Thymus (tissue), 11 donors: ENCODE results near the gene FANCI. TPM values are rescaled to one million over a fixed set of nuclear protein-coding genes. Genes with fewer than 3 reads are reported as not detected.

Experiments used
- DNase-seq, 9 donors: peaks; one replicate each; pipeline ENCODE4 v3.0.0-alpha.2; 2013; ENCODE audit warnings: low spot score in 9 of 9, low read depth in 6 of 9, missing footprints in 1 of 9
- H3K27ac ChIP-seq, 2 donors: one replicate each; pipeline ENCODE4 v1.5.1; 2013; ENCODE audit warnings: control low read depth in 1 of 2, low read depth in 1 of 2, low read length in 1 of 2, mild to moderate bottlenecking in 1 of 2, moderate library complexity in 1 of 2
- H3K27me3 ChIP-seq, 2 donors: one replicate each; pipeline ENCODE4 v1.5.1; 2013; ENCODE audit warnings: low read length in 1 of 2; ENCODE audit not compliant: control insufficient read depth in 2 of 2, insufficient read depth in 1 of 2
- H3K36me3 ChIP-seq, 2 donors: one replicate each; pipeline ENCODE4 v1.5.1; 2013; ENCODE audit warnings: low read length in 1 of 2, mild to moderate bottlenecking in 1 of 2, moderate library complexity in 1 of 2; ENCODE audit not compliant: control insufficient read depth in 2 of 2, insufficient read depth in 2 of 2
- H3K4me1 ChIP-seq, 2 donors: one replicate each; pipeline ENCODE4 v1.5.1; 2013; ENCODE audit warnings: low read length in 2 of 2; ENCODE audit not compliant: control insufficient read depth in 2 of 2, insufficient read depth in 2 of 2
- H3K4me3 ChIP-seq, 2 donors: one replicate each; pipeline ENCODE4 v1.5.1; 2013; ENCODE audit warnings: low read length in 2 of 2, control low read depth in 1 of 2, mild to moderate bottlenecking in 1 of 2
- H3K9me3 ChIP-seq, 2 donors: one replicate each; pipeline ENCODE4 v1.5.1; 2013; ENCODE audit warnings: low read length in 1 of 2, mild to moderate bottlenecking in 1 of 2; ENCODE audit not compliant: control insufficient read depth in 2 of 2, insufficient read depth in 1 of 2
- WGBS: extraction: QIAGEN DNeasy Blood & Tissue Kit; methylation state at CpG from one replicate; pipeline ENCODE4 v1.1.7; 2013; 5-methylcytosine and 5-hydroxymethylcytosine counted together
- polyA plus RNA-seq: library from polyadenylated mRNA; stranded (reverse); fragments of 200-250 nt; gene quantifications from one replicate; pipeline ENCODE4 v1.2.3, GENCODE V29; 2013
- total RNA-seq: library from RNA; stranded (reverse); fragments of 120-200 nt; gene quantifications from one replicate; pipeline ENCODE4 v1.2.4, GENCODE V29; 2013
- donor health status: healthy.

The FANCI gene
- total and polyA plus RNA-seq, 2 donors: 6.8 to 55.1 TPM

GRCh38 chr15:89358755-89359439 lies 115.1 kb downstream of the FANCI start:
- Histone ChIP-seq H3K4me1 (peaks cover 3 to 6% of the 10 kb centered on the region in 2 donors), H3K9me3 (peaks cover 0 to 3% of the 10 kb centered on the region in 2 donors), H3K27ac (no peak overlapping the region), H3K27me3 (peaks cover 63 to 100% of the 10 kb centered on the region in 2 donors), H3K4me3 (peak overlapping the region; percentile 25 to 46), H3K36me3 (no peaks in the 10 kb centered on the region)
- peak; percentile 65 to 92 (median 80) for DNase-seq
- WGBS: 4% methylated on average over 68 of the region's 68 CpGs

DNA sequence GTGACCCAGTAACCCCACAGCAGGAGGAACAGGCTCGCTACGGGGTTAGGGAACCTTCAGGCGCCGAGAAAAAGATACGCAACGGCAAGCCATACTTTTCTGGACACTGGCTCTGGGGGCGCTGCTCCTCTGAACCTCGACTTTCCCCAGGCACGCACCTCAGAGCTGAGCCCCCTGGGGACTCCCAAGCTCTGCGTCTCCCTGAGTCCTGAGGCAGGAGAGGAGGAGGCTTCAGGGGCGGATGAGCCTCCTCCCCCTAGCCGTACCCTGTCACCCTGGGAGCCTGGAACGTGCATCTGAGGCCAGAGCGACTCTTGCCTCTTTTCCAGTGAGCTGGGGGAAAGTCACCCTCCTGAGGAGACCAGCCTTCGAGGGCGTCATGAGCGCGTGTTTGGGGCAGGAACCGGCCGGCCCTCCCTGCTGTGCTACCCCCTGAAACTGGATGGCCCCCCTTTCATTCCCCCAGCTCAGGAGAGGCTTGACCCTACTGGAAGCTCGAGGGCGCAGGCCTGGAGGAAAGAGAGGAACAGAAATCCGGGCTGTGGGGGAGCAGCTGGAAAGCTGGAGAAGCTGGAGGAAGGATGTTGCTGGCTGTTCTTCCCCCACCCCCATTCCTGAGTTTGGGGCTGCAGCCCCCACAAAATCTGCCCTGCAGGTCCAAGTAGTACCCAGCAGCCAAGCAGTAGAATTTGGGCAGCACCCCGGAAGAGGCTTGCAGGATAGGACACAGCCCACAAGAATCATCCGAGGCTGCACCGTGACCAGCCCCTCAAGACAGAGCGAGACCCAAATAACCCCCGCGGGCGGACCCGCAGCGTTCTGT lies 115.9 kb downstream of the FANCI start:
- Histone ChIP-seq H3K9me3 (peaks cover 0 to 3% of the 10 kb centered on the region in 2 donors), H3K4me1 (peaks cover 3 to 6% of the 10 kb centered on the region in 2 donors), H3K27me3 (peaks cover 70 to 100% of the 10 kb centered on the region in 2 donors), H3K36me3 (no peaks in the 10 kb centered on the region), H3K4me3 (peak overlapping the region in 1 of 2 donors; percentile 46), H3K27ac (no peak overlapping the region)
- DNase-seq: no peak
- WGBS: 16% methylated on average over 32 of the region's 32 CpGs

GRCh38 chr15:89360294-89360971 lies 116.7 kb downstream of the FANCI start:
- DNase-seq: no peak
- H3K36me3 ChIP-seq: no peaks in the 10 kb centered on the region
- H3K9me3 ChIP-seq: peaks cover 0 to 3% of the 10 kb centered on the region in 2 donors
- 9% methylated on average over 31 of the region's 31 CpGs for WGBS
- peaks cover 77 to 100% of the 10 kb centered on the region in 2 donors for H3K27me3 ChIP-seq
- H3K4me3 ChIP-seq: no peak overlapping the region
- peaks cover 3 to 6% of the 10 kb centered on the region in 2 donors for H3K4me1 ChIP-seq
- no peak overlapping the region for H3K27ac ChIP-seq

DNA sequence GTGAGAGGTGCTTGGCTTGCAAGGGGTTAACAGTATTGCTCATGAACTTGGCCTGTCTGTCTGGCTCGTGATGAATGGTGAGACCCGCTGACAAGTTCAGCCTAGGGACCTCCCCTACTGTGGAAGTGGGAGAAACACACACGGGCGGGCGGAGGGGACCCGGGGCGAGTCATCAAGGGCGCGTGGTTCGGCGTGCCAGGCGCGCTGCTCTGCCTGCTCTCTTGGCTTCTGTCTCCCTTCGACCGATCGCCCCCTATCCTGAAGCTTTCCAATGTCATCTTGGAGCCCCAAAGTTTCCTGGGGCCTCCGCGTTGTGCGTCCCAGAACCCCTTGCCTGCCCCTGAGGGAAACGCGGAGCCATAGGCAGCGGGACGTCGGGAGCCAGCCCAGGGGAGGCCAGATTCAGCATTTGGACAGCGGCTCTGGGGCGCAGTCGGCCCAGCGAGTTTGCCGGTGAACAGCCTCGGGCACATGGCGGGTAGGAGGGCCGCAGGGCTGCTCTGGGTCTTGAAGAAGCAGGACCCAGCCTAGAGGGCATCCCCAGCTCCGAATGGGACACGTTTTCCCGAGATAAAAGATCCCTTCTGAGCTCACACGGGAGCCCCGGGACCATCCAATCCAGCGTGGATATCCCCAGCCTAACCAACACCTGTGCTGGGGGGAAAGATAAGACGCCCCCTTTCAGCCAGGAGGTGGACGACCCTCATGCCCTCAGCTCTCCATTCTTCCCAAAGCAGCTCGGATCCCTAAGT lies 117.8 kb downstream of the FANCI start:
- peak in 7 of 9 donors; percentile 26 to 76 (median 64) for DNase-seq
- H3K9me3 ChIP-seq: peaks cover 0 to 3% of the 10 kb centered on the region in 2 donors
- peaks cover 88 to 100% of the 10 kb centered on the region in 2 donors for H3K27me3 ChIP-seq
- peaks cover 3 to 6% of the 10 kb centered on the region in 2 donors for H3K4me1 ChIP-seq
- WGBS: 15% methylated on average over 41 of the region's 41 CpGs
- H3K4me3 ChIP-seq: no peak overlapping the region
- no peaks in the 10 kb centered on the region for H3K36me3 ChIP-seq
- no peak overlapping the region for H3K27ac ChIP-seq

DNA sequence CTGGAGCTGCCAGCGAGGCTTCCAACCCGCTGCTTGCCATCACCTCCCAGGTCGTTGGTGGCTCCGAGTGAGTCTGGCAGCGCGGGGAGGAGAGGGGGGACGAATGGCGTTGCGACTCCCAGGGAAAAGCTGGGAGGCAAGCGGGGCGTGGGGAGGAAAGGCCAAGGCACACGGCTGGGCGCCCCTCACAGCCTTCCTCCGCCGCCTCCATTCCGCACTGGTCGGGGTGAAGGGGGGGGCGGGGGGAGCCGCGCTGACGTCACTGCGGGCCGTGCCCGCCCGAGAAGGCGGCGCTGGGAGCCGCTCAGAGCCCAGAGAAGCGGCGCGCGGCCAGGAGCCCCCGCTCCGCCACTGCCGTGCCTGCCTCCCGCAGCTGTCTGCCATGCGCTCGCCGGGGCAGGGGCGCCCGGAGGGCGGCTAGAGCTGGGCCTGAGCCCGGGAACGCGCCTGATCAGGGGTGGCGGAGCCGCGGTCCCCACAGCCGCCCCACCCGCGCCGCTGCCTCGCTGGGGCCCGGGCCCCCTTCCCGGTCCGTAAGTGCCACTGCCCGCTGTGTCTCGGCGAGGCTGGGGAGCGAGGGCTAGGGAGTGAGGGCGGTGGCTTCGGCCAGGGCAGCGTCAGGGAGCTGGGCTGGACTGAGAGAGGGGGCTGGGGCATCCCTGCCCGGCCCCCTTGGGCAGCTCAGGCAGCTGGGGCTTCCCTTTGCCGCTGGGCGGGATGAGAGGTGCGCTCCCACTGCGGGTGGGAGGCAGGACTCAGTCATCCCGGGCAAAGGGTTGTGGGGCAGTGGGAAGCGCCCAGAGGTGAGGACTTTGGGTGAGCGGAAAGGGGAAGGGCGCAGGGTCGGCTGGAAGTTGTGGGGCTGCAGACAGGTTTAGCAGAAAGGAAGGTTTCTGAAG lies 118.7 kb downstream of the FANCI start:
- H3K4me3 ChIP-seq: peak overlapping the region in 1 of 2 donors; percentile 13
- no peak overlapping the region for H3K27ac ChIP-seq
- peaks cover 3 to 6% of the 10 kb centered on the region in 2 donors for H3K4me1 ChIP-seq
- peaks cover 94 to 100% of the 10 kb centered on the region in 2 donors for H3K27me3 ChIP-seq
- no peaks in the 10 kb centered on the region for H3K36me3 ChIP-seq
- no peak for DNase-seq
- WGBS: 5% methylated on average over 73 of the region's 73 CpGs
- H3K9me3 ChIP-seq: peaks cover 0 to 3% of the 10 kb centered on the region in 2 donors

DNA sequence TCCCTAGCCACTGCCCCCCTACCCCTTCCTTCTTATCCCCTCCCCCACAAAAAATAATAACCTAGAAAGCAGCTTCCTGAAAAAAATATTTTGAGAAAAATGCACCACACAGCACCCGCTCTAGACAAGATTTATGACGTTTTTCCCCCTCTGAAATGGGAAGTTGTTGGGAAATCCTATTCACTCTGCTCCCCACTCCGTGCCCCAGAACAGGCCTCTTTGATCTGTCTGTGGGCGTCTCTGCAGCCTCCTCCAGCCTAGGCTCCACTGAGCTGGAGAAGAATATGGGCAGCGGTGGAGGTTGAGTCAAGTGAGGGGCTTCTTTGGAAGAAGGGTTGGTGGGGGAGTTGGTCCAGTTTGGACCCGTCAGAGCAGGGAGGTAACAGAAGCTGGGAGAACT lies 119.4 kb downstream of the FANCI start:
- Histone ChIP-seq H3K9me3 (peaks cover 0 to 3% of the 10 kb centered on the region in 2 donors), H3K4me1 (peaks cover 3 to 6% of the 10 kb centered on the region in 2 donors), H3K4me3 (no peak overlapping the region), H3K27ac (no peak overlapping the region), H3K27me3 (peaks cover 94 to 100% of the 10 kb centered on the region in 2 donors), H3K36me3 (no peaks in the 10 kb centered on the region)
- DNase-seq: no peak
- 6% methylated on average over 6 of the region's 6 CpGs for WGBS

- Histone ChIP-seq H3K36me3 (no peaks in the 10 kb centered on the region), H3K27me3 (peaks cover 97 to 100% of the 10 kb centered on the region in 2 donors), H3K4me3 (no peak overlapping the region), H3K27ac (no peak overlapping the region), H3K9me3 (peaks cover 0 to 3% of the 10 kb centered on the region in 2 donors), H3K4me1 (peaks cover 3 to 6% of the 10 kb centered on the region in 2 donors)
- whole genome bisulfite sequencing: 43% methylated on average over 4 of the region's 4 CpGs
- no peak for DNase-seq
Observed at GRCh38 chr15:89363770-89364169, 120.0 kb downstream of the FANCI start.

GRCh38 chr15:89364341-89364740 lies 120.6 kb downstream of the FANCI start:
- Histone ChIP-seq H3K36me3 (no peaks in the 10 kb centered on the region), H3K4me1 (peaks cover 0 to under 1% of the 10 kb centered on the region in 2 donors), H3K9me3 (peaks cover 0 to 3% of the 10 kb centered on the region in 2 donors), H3K4me3 (no peak overlapping the region), H3K27me3 (peaks cover 98 to 100% of the 10 kb centered on the region in 2 donors), H3K27ac (no peak overlapping the region)
- WGBS: 14% methylated on average over 6 of the region's 6 CpGs
- no peak for DNase-seq
